Liver (tissue), 9 donors: ENCODE data around the gene DZIP1L. TPM values are rescaled to one million over a fixed set of nuclear protein-coding genes. Genes with fewer than 3 reads are reported as not detected.

Experiments used
- DNase-seq: peaks from one replicate; pipeline ENCODE4 v3.0.0-alpha.2; 2017; ENCODE audit warnings: low spot score
- H3K27ac ChIP-seq, 2 donors: one replicate each; pipeline ENCODE4 v1.7.0; 2013; ENCODE audit warnings: inconsistent platforms in 2 of 2, low read length in 2 of 2, control low read depth in 1 of 2, low read depth in 1 of 2, mild to moderate bottlenecking in 1 of 2
- H3K27me3 ChIP-seq, 4 donors: one replicate each; pipeline versions ENCODE4 v1.6.1 to v1.7.0; 2013; ENCODE audit warnings: low read length in 3 of 4, inconsistent platforms in 1 of 4, mild to moderate bottlenecking in 1 of 4, moderate library complexity in 1 of 4; ENCODE audit not compliant: control insufficient read depth in 4 of 4, insufficient read depth in 4 of 4
- H3K36me3 ChIP-seq, 4 donors: one replicate each; pipeline versions ENCODE4 v1.6.1 to v1.7.0; 2013; ENCODE audit warnings: low read length in 3 of 4, mild to moderate bottlenecking in 3 of 4, low read depth in 1 of 4, moderate library complexity in 1 of 4; ENCODE audit not compliant: control insufficient read depth in 4 of 4, insufficient read depth in 3 of 4
- H3K4me1 ChIP-seq, 4 donors: one replicate each; pipeline versions ENCODE4 v1.6.1 to v1.7.0; 2013; ENCODE audit warnings: low read length in 3 of 4, mild to moderate bottlenecking in 3 of 4, moderate library complexity in 1 of 4; ENCODE audit not compliant: control insufficient read depth in 4 of 4, insufficient read depth in 4 of 4
- H3K4me3 ChIP-seq, 3 donors: one replicate each; pipeline versions ENCODE4 v1.6.1 to v1.7.0; 2013; ENCODE audit warnings: low read length in 3 of 3, control low read depth in 1 of 3, low read depth in 1 of 3, mild to moderate bottlenecking in 1 of 3
- H3K9ac ChIP-seq, 2 donors: one replicate each; pipeline ENCODE4 v1.7.0; 2013; ENCODE audit warnings: low read length in 2 of 2, mild to moderate bottlenecking in 2 of 2, moderate library complexity in 2 of 2, control low read depth in 1 of 2, low read depth in 1 of 2
- H3K9me3 ChIP-seq, 4 donors: one replicate each; pipeline versions ENCODE4 v1.6.1 to v1.7.0; 2013; ENCODE audit warnings: low read length in 3 of 4; ENCODE audit not compliant: control insufficient read depth in 4 of 4
- CTCF ChIP-seq: fragments of 150-350 bp; IDR thresholded peaks from 2 replicates; pipeline ENCODE4 v1.5.1; 2017; ENCODE audit warnings: improper control_type of control experiment, low read depth, low read length; ENCODE audit not compliant: missing input control
- EGR1 ChIP-seq, 2 donors: IDR thresholded peaks; 2 replicates each; pipeline ENCODE4 v1.6.1; 2016 to 2018; ENCODE audit warnings: antibody characterized with exemption in 2 of 2, low read depth in 2 of 2
- FOXA1 ChIP-seq: IDR thresholded peaks from 2 replicates; pipeline ENCODE4 v1.6.1; 2016; ENCODE audit warnings: antibody characterized with exemption
- FOXA2 ChIP-seq: IDR thresholded peaks from 2 replicates; pipeline ENCODE4 v1.6.1; 2016; ENCODE audit warnings: antibody characterized with exemption
- GABPA ChIP-seq, 2 donors: IDR thresholded peaks in 1 of 2; conservative IDR thresholded peaks in 1 of 2; 2 replicates each; pipeline ENCODE4 v1.6.1; 2016; ENCODE audit warnings: antibody characterized with exemption in 2 of 2, mild to moderate bottlenecking in 1 of 2, moderate library complexity in 1 of 2
- HNF4G ChIP-seq: IDR thresholded peaks from 2 replicates; pipeline ENCODE4 v1.6.1; 2016; ENCODE audit warnings: antibody characterized with exemption
- JUND ChIP-seq, 2 donors: IDR thresholded peaks; 2 replicates each; pipeline ENCODE4 v1.6.1; 2016; ENCODE audit warnings: antibody characterized with exemption in 2 of 2
- MAX ChIP-seq: IDR thresholded peaks from 2 replicates; pipeline ENCODE4 v1.6.1; 2016; ENCODE audit warnings: antibody characterized with exemption
- NR2F2 ChIP-seq: IDR thresholded peaks from 2 replicates; pipeline ENCODE4 v1.6.1; 2016; ENCODE audit warnings: antibody characterized with exemption
- RAD21 ChIP-seq, 2 donors: IDR thresholded peaks; 2 replicates each; pipeline ENCODE4 v1.6.1; 2016; ENCODE audit warnings: antibody characterized with exemption in 2 of 2, mild to moderate bottlenecking in 2 of 2
- REST ChIP-seq: IDR thresholded peaks from 2 replicates; pipeline ENCODE4 v1.6.1; 2016; ENCODE audit warnings: antibody characterized with exemption, mild to moderate bottlenecking
- RXRA ChIP-seq, 2 donors: IDR thresholded peaks; 2 replicates each; pipeline ENCODE4 v1.6.1; 2017 to 2018; ENCODE audit warnings: antibody characterized with exemption in 2 of 2, mild to moderate bottlenecking in 1 of 2
- SP1 ChIP-seq: IDR thresholded peaks from 2 replicates; pipeline ENCODE4 v1.6.1; 2018; ENCODE audit warnings: antibody characterized with exemption, mild to moderate bottlenecking
- TAF1 ChIP-seq: conservative IDR thresholded peaks from 2 replicates; pipeline ENCODE4 v1.6.1; 2016; ENCODE audit warnings: antibody characterized with exemption, mild to moderate bottlenecking
- ZBTB33 ChIP-seq: IDR thresholded peaks from 2 replicates; pipeline ENCODE4 v1.6.1; 2016; ENCODE audit warnings: antibody characterized with exemption
- WGBS: extraction: QIAGEN DNeasy Blood & Tissue Kit; methylation state at CpG from one replicate; pipeline ENCODE4 v1.1.7; 2013; 5-methylcytosine and 5-hydroxymethylcytosine counted together
- polyA plus RNA-seq, 2 donors: library from polyadenylated mRNA; stranded (reverse) in 1 of 2; unstranded in 1 of 2; fragments of 200-250 nt in 1 of 2; fragments of >200 nt in 1 of 2; fragmentation: Nextera tagmentation in 1 of 2; extraction: Ambion mirVana in 1 of 2; gene quantifications; one replicate each; pipeline versions ENCODE4 v1.2.1 to v1.2.3, GENCODE V29; 2013 to 2015
- total RNA-seq, 2 donors: library from RNA; depleted of rRNA; stranded (reverse); fragments of >200 nt; gene quantifications; one replicate each; pipeline ENCODE4 v1.2.3, GENCODE V29; 2014
- donor health status: healthy.
- donor health status: healthy.
- donor health status: healthy.
- donor health status: healthy.
- donor health status: healthy.

DZIP1L gene
- total and polyA plus RNA-seq, 4 donors, result 0.62 to 5.9 (median 1.3) TPM

- TF ChIP-seq FOXA2, result no peak
- no peak for TF ChIP-seq GABPA (IDR thresholded peaks at IDR 0.05 in 1 of 2, conservative IDR thresholded peaks at IDR 0.05 in 1 of 2)
- TF ChIP-seq CTCF, result no peak
- no peak for TF ChIP-seq TAF1
- TF ChIP-seq SP1, result no peak
- TF ChIP-seq ZBTB33, result no peak
- no peak for TF ChIP-seq HNF4G
- Histone ChIP-seq H3K27me3 (no peaks in the 10 kb centered on the region), H3K9ac (no peak overlapping the region), H3K4me3 (no peak overlapping the region), H3K36me3 (no peaks in the 10 kb centered on the region), H3K27ac (no peak overlapping the region), H3K4me1 (no peaks in the 10 kb centered on the region), H3K9me3 (no peaks in the 10 kb centered on the region)
- WGBS, result 77% methylated on average over 3 of the region's 3 CpGs
- no peak for DNase-seq
Measured at GRCh38 chr3:138036572-138036971, 78.8 kb downstream of the DZIP1L start.

GRCh38 chr3:138034918-138035317 is 80.5 kb downstream of the DZIP1L start:
- no peak for DNase-seq
- Histone ChIP-seq H3K9ac (no peak overlapping the region), H3K36me3 (no peaks in the 10 kb centered on the region), H3K27ac (no peak overlapping the region), H3K4me1 (no peaks in the 10 kb centered on the region), H3K4me3 (no peak overlapping the region), H3K27me3 (no peaks in the 10 kb centered on the region), H3K9me3 (no peaks in the 10 kb centered on the region)
- TF ChIP-seq EGR1 (IDR thresholded peaks at IDR 0.05; ENCODE audit: low read depth in 2 of 2) (no peak), MAX (no peak), HNF4G (no peak), FOXA2 (no peak), REST (no peak), TAF1 (no peak), RAD21 (IDR thresholded peaks at IDR 0.05) (no peak), RXRA (IDR thresholded peaks at IDR 0.05) (no peak), NR2F2 (no peak), JUND (IDR thresholded peaks at IDR 0.05) (no peak), FOXA1 (no peak), CTCF (no peak)
- WGBS, result 90% methylated on average over 1 of the region's 1 CpG
